OCI-M1 (cell line): ENCODE results near the gene COL8A1.
A peak's percentile ranks its signal among the peaks of the same experiment; 100 is the strongest.

ENCODE experiments used
- DNase-seq: peaks from one replicate; lab custom pipeline; 2025; lab: John Stamatoyannopoulos, UW

COL8A1 gene

GRCh38 chr3:99674086-99674789 lies 35.8 kb downstream of the COL8A1 start:
- no peak for DNase-seq

- DNase-seq, result no peak
Measured at GRCh38 chr3:99678023-99678422, 39.6 kb downstream of the COL8A1 start.

- DNase-seq, result no peak
Measured at GRCh38 chr3:99678896-99679295, 40.5 kb downstream of the COL8A1 start.

- DNase-seq, result no peak
Measured at GRCh38 chr3:99681512-99681911, 43.1 kb downstream of the COL8A1 start.

GRCh38 chr3:99681976-99682375 lies 43.6 kb downstream of the COL8A1 start:
- DNase-seq, result no peak

- no peak for DNase-seq
Measured at GRCh38 chr3:99683465-99683864, 45.1 kb downstream of the COL8A1 start.

- DNase-seq, result no peak
Measured at GRCh38 chr3:99683876-99684275, 45.5 kb downstream of the COL8A1 start.

- DNase-seq, result no peak
Measured at GRCh38 chr3:99684644-99685043, 46.2 kb downstream of the COL8A1 start.

- no peak for DNase-seq
Measured at GRCh38 chr3:99686469-99686868, 48.1 kb downstream of the COL8A1 start.

GRCh38 chr3:99686955-99687612 lies 48.7 kb downstream of the COL8A1 start:
- DNase-seq, result peak; percentile 73

GRCh38 chr3:99690761-99691369 lies 52.5 kb downstream of the COL8A1 start:
- DNase-seq, result no peak

- DNase-seq, result no peak
Measured at GRCh38 chr3:99693636-99694035, 55.2 kb downstream of the COL8A1 start.

- DNase-seq, result no peak
Measured at GRCh38 chr3:99696497-99696896, 58.1 kb downstream of the COL8A1 start.

- no peak for DNase-seq
Measured at GRCh38 chr3:99697250-99697649, 58.9 kb downstream of the COL8A1 start.

GRCh38 chr3:99698932-99699331 lies 60.5 kb downstream of the COL8A1 start:
- no peak for DNase-seq

- no peak for DNase-seq
Measured at GRCh38 chr3:99699841-99700240, 61.4 kb downstream of the COL8A1 start.

- DNase-seq, result no peak
Measured at GRCh38 chr3:99700631-99701268, 62.4 kb downstream of the COL8A1 start.

GRCh38 chr3:99702953-99703943 lies 64.9 kb downstream of the COL8A1 start:
- DNase-seq, result no peak

- DNase-seq, result no peak
Measured at GRCh38 chr3:99704417-99704816, 66.0 kb downstream of the COL8A1 start.

- no peak for DNase-seq
Measured at GRCh38 chr3:99706410-99706809, 68.0 kb downstream of the COL8A1 start.

GRCh38 chr3:99708207-99708745 lies 69.9 kb downstream of the COL8A1 start:
- no peak for DNase-seq
